Neural progenitor cell (in vitro differentiated cells): ENCODE measurements around the gene ARHGAP45.

Experiments used
- CTCF ChIP-seq: fragments of 200-600 bp; sonication (generic); IDR thresholded peaks from 2 replicates; pipeline ENCODE4 v1.5.1; 2017; ENCODE audit warnings: antibody characterized with exemption, mild to moderate bottlenecking
- EZH2phosphoT487 ChIP-seq: fragments of 200-600 bp; sonication (generic); IDR thresholded peaks from 2 replicates; pipeline ENCODE4 v1.6.1; 2017; ENCODE audit warnings: antibody characterized with exemption

GRCh38 chr19:1080360-1081161 is 13.6 kb downstream of the ARHGAP45 start:
- TF ChIP-seq CTCF (no peak), EZH2phosphoT487 (no peak)
